WTC11 (cell line): Measurements from ENCODE around the gene TOB2. TPM values are rescaled to one million over a fixed set of nuclear protein-coding genes. Genes with fewer than 3 reads are reported as not detected.
A peak's percentile ranks its signal among the peaks of the same experiment; 100 is the strongest.

Source experiments
- ATAC-seq: fragments of 200-7000 bp; cut with Tn5 transposase; 2 replicates; pipeline ENCODE4 v1.10.0; 2021; ENCODE audit warnings: mild to moderate bottlenecking, moderate library complexity
- CTCF ChIA-PET: fragments of 300-600 bp; sonication (Branson Sonifier 250); formaldehyde crosslinking; loops from one replicate; lab custom pipeline; 2021; ENCODE audit warnings: antibody characterized with exemption; lab: Charles Lee
- POLR2A ChIA-PET: fragments of 350-600 bp; sonication (Branson Sonifier 250); formaldehyde crosslinking; loops from one replicate; lab custom pipeline; 2021; ENCODE audit warnings: antibody characterized with exemption; lab: Charles Lee
- DNase-seq: peaks from one replicate; pipeline ENCODE4 v3.0.0; 2021; ENCODE audit warnings: low spot score
- H3K27ac Mint-ChIP-seq: 2 replicates; pipeline ENCODE4 v1.8.0; 2021; ENCODE audit warnings: mixed read lengths
- H3K27me3 Mint-ChIP-seq: 2 replicates; pipeline ENCODE4 v1.8.0; 2021; ENCODE audit warnings: low read depth, mild to moderate bottlenecking, moderate library complexity, mixed read lengths
- H3K36me3 Mint-ChIP-seq: 2 replicates; pipeline ENCODE4 v1.8.0; 2021; ENCODE audit warnings: mixed read lengths
- H3K4me1 Mint-ChIP-seq: 2 replicates; pipeline ENCODE4 v1.8.0; 2022; ENCODE audit warnings: mixed read lengths
- H3K4me3 Mint-ChIP-seq: 2 replicates; pipeline ENCODE4 v1.8.0; 2021; ENCODE audit warnings: mild to moderate bottlenecking, moderate library complexity, mixed read lengths
- H3K9me3 Mint-ChIP-seq: 2 replicates; pipeline ENCODE4 v1.8.0; 2021; ENCODE audit warnings: mixed read lengths
- CBFB ChIP-seq: sonication (generic); formaldehyde crosslinking; IDR thresholded peaks from 2 replicates; pipeline ENCODE4 v1.8.1; 2022; ENCODE audit warnings: mild to moderate bottlenecking, low read depth, missing genetic modification reagents
- CREB1 ChIP-seq: sonication (generic); formaldehyde crosslinking; IDR thresholded peaks from 2 replicates; pipeline ENCODE4 v1.8.0; 2023; ENCODE audit warnings: mild to moderate bottlenecking, missing genetic modification reagents
- CREM ChIP-seq: sonication (generic); formaldehyde crosslinking; IDR thresholded peaks from 2 replicates; pipeline ENCODE4 v1.8.1; 2022; ENCODE audit warnings: mild to moderate bottlenecking, missing genetic modification reagents, moderate library complexity
- ESRRA ChIP-seq: sonication (generic); formaldehyde crosslinking; IDR thresholded peaks from 2 replicates; pipeline ENCODE4 v1.8.1; 2022; ENCODE audit warnings: mild to moderate bottlenecking, missing genetic modification reagents, borderline replicate concordance
- ETV6 ChIP-seq: sonication (generic); formaldehyde crosslinking; IDR thresholded peaks from 2 replicates; pipeline ENCODE4 v1.8.1; 2022; ENCODE audit warnings: mild to moderate bottlenecking, missing genetic modification reagents
- FOXK1 ChIP-seq: sonication (generic); formaldehyde crosslinking; IDR thresholded peaks from 2 replicates; pipeline ENCODE4 v1.8.0; 2022; ENCODE audit warnings: mild to moderate bottlenecking, moderate library complexity, missing genetic modification reagents
- GABPB1 ChIP-seq: sonication (generic); formaldehyde crosslinking; IDR thresholded peaks from 2 replicates; pipeline ENCODE4 v1.8.1; 2023; ENCODE audit warnings: mild to moderate bottlenecking, missing genetic modification reagents
- MYBL2 ChIP-seq: sonication (generic); formaldehyde crosslinking; IDR thresholded peaks from 2 replicates; pipeline ENCODE4 v1.8.1; 2023; ENCODE audit warnings: mild to moderate bottlenecking, moderate library complexity, missing genetic modification reagents
- NFYB ChIP-seq: sonication (generic); formaldehyde crosslinking; conservative IDR thresholded peaks from 2 replicates; pipeline ENCODE4 v1.8.0; 2022; ENCODE audit warnings: low read depth, missing genetic modification reagents
- NR2C2 ChIP-seq: sonication (generic); formaldehyde crosslinking; IDR thresholded peaks from 2 replicates; pipeline ENCODE4 v1.8.0; 2022; ENCODE audit warnings: mild to moderate bottlenecking, missing genetic modification reagents
- SMAD3 ChIP-seq: sonication (generic); formaldehyde crosslinking; IDR thresholded peaks from 2 replicates; pipeline ENCODE4 v1.8.0; 2022; ENCODE audit warnings: missing genetic modification reagents, mild to moderate bottlenecking, borderline replicate concordance
- SP1 ChIP-seq: sonication (generic); formaldehyde crosslinking; conservative IDR thresholded peaks from 2 replicates; pipeline ENCODE4 v1.8.1; 2022; ENCODE audit warnings: missing genetic modification reagents
- TEAD4 ChIP-seq: sonication (generic); formaldehyde crosslinking; IDR thresholded peaks from 2 replicates; pipeline ENCODE4 v1.8.0; 2022; ENCODE audit warnings: mild to moderate bottlenecking, missing genetic modification reagents
- TP53 ChIP-seq: sonication (generic); formaldehyde crosslinking; IDR thresholded peaks from 2 replicates; pipeline ENCODE4 v1.8.1; 2023; ENCODE audit warnings: mild to moderate bottlenecking, missing genetic modification reagents
- ZNF121 ChIP-seq: sonication (generic); formaldehyde crosslinking; IDR thresholded peaks from 2 replicates; pipeline ENCODE4 v1.8.0; 2023; ENCODE audit warnings: missing genetic modification reagents
- ZNF232 ChIP-seq: sonication (generic); formaldehyde crosslinking; IDR thresholded peaks from 2 replicates; pipeline ENCODE4 v1.8.0; 2022; ENCODE audit warnings: mild to moderate bottlenecking, missing genetic modification reagents
- ZNF263 ChIP-seq: sonication (generic); formaldehyde crosslinking; IDR thresholded peaks from 2 replicates; pipeline ENCODE4 v1.8.1; 2022; ENCODE audit warnings: low read depth, mild to moderate bottlenecking, moderate library complexity, missing genetic modification reagents
- total RNA-seq: library from RNA; stranded (reverse); gene quantifications from 3 replicates; pipeline ENCODE4 v1.2.3, GENCODE V29; 2021
- TF ChIP-seq, protein P1 (sequence below): sonication (generic); formaldehyde crosslinking; IDR thresholded peaks from 2 replicates; pipeline ENCODE4 v1.8.0; 2023; ENCODE audit warnings: missing genetic modification reagents, mild to moderate bottlenecking, borderline replicate concordance
- TF ChIP-seq, protein P2 (sequence below): sonication (generic); formaldehyde crosslinking; IDR thresholded peaks from 2 replicates; pipeline ENCODE4 v1.8.0; 2022; ENCODE audit warnings: mild to moderate bottlenecking, missing genetic modification reagents
- TF ChIP-seq, protein P3 (sequence below): sonication (generic); formaldehyde crosslinking; IDR thresholded peaks from 2 replicates; pipeline ENCODE4 v1.8.1; 2023; ENCODE audit warnings: mild to moderate bottlenecking, missing genetic modification reagents, moderate library complexity
- TF ChIP-seq, protein P4 (sequence below): sonication (generic); formaldehyde crosslinking; IDR thresholded peaks from 2 replicates; pipeline ENCODE4 v1.8.0; 2022; ENCODE audit warnings: mild to moderate bottlenecking, missing genetic modification reagents
- TF ChIP-seq, protein P5 (sequence below): sonication (generic); formaldehyde crosslinking; IDR thresholded peaks from 2 replicates; pipeline ENCODE4 v1.8.0; 2022; ENCODE audit warnings: mild to moderate bottlenecking, missing genetic modification reagents
- TF ChIP-seq, protein P6 (sequence below): sonication (generic); formaldehyde crosslinking; IDR thresholded peaks from 2 replicates; pipeline ENCODE4 v1.8.0; 2023; ENCODE audit warnings: mild to moderate bottlenecking, missing genetic modification reagents

The TOB2 gene
- total RNA-seq, 1 experiment from 2014 or later = 46.6 TPM

DNA sequence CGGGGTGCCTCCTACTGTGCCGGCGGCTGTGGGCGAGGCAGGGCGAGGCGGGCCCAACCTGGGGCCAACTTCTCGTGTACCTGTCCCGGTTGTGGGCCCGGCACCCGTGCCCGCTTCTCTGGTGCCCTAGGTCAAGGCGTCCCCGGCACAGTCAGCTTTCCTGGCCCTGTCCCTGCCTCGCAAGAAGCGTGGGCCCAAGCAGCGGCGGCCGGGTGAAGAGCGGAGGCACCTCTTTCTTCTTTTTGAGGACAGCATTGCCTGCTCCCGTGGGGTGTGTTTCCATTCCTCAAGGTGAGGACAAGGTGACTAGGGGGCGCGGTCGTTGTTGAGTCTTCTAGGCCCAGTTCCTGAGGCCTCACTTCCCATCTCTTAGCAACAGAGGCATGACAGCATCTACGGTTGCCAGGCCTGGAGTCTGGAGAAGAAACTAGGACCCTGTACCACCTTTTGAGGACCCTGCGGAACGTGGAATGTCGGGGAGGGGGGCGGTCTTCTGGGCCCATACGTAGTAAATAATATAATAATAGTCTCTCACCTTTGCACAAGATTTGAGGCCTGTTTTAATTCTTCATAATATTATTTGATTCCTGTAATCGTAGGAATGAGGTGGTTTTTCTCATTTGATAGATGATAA, 22.7 kb upstream of the TOB2 start (continued):
- TF ChIP-seq SP1 (CRISPR knock-in tag) (no peak), ZNF121 (CRISPR knock-in tag) (no peak)

DNA sequence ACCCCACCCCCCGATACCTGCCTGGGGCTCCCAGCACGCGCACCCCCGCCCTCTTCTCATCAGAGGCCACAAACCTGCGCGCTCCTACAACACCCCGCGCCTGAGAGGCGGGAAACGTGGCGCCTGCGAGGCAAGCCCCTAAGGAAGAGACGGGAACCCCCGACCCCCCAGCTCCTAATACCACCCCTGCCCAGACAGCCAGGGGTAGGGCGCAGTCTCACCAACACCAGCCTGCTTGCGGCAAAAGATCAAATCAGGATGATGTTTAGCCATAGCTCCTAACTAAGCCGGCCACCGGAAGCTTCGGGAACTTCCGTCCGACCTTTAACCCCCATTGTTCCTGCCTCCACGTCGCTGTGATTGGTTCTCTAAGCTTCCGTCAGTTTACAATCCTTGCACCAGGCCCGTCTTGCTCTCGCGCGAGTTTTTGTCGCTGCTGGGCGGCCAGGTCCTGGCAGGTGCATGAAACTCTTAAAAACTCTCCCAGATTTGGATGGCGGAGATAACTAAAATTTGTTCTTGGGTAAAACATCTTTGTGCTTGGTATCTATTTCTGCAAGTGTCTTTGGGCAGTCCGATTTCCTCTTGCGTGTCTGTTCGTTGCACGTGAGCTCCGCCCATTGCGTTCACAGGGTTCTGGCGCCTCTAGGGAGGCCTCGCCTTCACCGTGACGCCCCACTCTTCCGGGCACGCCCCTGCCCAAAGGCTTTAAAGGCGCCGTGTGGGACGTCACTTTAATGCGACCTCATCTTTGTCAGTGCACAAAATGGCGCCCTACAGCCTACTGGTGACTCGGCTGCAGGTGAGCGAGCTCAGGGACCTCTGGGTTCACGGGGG, 22.0 kb upstream of the TOB2 start, which contains the start of the genes ACO2 and PHF5A:
ACO2 (plus strand) TSS at position 737 of the 837 bp plus-strand sequence; CDS start at position 767, 30 bp downstream.
PHF5A (minus strand) TSS at position 312 of the 837 bp plus-strand sequence; CDS start at position 273, 39 bp downstream.
- Mint-ChIP-seq H3K36me3 (peaks cover 48% of the 10 kb centered on the region), H3K4me1 (peaks cover 25% of the 10 kb centered on the region), H3K27ac (peak within 1 kb of the TSS; percentile 100), H3K27me3 (no peaks in the 10 kb centered on the region; the same call in 1 of the 2 replicates), H3K4me3 (peak within 1 kb of the TSS; percentile 96), H3K9me3 (no peaks in the 10 kb centered on the region)
- ChIA-PET CTCF (interaction anchor here (0.5 to 2.4 kb wide), 20 partner anchors 10 to 222 kb away, joined by 3 to 26 read pairs (median 6); partner anchors contain the start of genes DESI1, POLR3H, TEF and TOB2), POLR2A (interaction anchor here (0.6 to 2.2 kb wide), 21 partner anchors 10 to 183 kb away, joined by 3 to 44 read pairs (median 4); partner anchors contain the start of genes DESI1, RANGAP1, TEF and TOB2)
- DNase-seq (peak; percentile 98), ATAC-seq (peak; percentile 94)
- peak; percentile 98 for TF ChIP-seq CREM
- TF ChIP-seq, protein P1, sequence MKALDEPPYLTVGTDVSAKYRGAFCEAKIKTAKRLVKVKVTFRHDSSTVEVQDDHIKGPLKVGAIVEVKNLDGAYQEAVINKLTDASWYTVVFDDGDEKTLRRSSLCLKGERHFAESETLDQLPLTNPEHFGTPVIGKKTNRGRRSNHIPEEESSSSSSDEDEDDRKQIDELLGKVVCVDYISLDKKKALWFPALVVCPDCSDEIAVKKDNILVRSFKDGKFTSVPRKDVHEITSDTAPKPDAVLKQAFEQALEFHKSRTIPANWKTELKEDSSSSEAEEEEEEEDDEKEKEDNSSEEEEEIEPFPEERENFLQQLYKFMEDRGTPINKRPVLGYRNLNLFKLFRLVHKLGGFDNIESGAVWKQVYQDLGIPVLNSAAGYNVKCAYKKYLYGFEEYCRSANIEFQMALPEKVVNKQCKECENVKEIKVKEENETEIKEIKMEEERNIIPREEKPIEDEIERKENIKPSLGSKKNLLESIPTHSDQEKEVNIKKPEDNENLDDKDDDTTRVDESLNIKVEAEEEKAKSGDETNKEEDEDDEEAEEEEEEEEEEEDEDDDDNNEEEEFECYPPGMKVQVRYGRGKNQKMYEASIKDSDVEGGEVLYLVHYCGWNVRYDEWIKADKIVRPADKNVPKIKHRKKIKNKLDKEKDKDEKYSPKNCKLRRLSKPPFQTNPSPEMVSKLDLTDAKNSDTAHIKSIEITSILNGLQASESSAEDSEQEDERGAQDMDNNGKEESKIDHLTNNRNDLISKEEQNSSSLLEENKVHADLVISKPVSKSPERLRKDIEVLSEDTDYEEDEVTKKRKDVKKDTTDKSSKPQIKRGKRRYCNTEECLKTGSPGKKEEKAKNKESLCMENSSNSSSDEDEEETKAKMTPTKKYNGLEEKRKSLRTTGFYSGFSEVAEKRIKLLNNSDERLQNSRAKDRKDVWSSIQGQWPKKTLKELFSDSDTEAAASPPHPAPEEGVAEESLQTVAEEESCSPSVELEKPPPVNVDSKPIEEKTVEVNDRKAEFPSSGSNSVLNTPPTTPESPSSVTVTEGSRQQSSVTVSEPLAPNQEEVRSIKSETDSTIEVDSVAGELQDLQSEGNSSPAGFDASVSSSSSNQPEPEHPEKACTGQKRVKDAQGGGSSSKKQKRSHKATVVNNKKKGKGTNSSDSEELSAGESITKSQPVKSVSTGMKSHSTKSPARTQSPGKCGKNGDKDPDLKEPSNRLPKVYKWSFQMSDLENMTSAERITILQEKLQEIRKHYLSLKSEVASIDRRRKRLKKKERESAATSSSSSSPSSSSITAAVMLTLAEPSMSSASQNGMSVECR (CRISPR knock-in tag) = 0 out of 2 replicates have a peak, but pooled peaks have one; percentile 91
- no peak for TF ChIP-seq ZNF121 (CRISPR knock-in tag)
- TF ChIP-seq, protein P2, sequence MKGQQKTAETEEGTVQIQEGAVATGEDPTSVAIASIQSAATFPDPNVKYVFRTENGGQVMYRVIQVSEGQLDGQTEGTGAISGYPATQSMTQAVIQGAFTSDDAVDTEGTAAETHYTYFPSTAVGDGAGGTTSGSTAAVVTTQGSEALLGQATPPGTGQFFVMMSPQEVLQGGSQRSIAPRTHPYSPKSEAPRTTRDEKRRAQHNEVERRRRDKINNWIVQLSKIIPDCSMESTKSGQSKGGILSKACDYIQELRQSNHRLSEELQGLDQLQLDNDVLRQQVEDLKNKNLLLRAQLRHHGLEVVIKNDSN (CRISPR knock-in tag) = no peak
- TF ChIP-seq, protein P3, sequence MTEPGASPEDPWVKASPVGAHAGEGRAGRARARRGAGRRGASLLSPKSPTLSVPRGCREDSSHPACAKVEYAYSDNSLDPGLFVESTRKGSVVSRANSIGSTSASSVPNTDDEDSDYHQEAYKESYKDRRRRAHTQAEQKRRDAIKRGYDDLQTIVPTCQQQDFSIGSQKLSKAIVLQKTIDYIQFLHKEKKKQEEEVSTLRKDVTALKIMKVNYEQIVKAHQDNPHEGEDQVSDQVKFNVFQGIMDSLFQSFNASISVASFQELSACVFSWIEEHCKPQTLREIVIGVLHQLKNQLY = no peak
- TF ChIP-seq TP53 = peak; percentile 79; the same call in 1 of the 2 replicates
- peak; percentile 71; the same call in 1 of the 2 replicates for TF ChIP-seq CREB1 (CRISPR knock-in tag)
- TF ChIP-seq ESRRA = peak; percentile 98
- TF ChIP-seq SP1 (CRISPR knock-in tag) = peak; percentile 98
- TF ChIP-seq, protein P4, sequence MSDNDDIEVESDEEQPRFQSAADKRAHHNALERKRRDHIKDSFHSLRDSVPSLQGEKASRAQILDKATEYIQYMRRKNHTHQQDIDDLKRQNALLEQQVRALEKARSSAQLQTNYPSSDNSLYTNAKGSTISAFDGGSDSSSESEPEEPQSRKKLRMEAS (CRISPR knock-in tag) = peak; percentile 78
- peak; percentile 61; the same call in 1 of the 2 replicates for TF ChIP-seq MYBL2 (CRISPR knock-in tag)
- TF ChIP-seq, protein P5, sequence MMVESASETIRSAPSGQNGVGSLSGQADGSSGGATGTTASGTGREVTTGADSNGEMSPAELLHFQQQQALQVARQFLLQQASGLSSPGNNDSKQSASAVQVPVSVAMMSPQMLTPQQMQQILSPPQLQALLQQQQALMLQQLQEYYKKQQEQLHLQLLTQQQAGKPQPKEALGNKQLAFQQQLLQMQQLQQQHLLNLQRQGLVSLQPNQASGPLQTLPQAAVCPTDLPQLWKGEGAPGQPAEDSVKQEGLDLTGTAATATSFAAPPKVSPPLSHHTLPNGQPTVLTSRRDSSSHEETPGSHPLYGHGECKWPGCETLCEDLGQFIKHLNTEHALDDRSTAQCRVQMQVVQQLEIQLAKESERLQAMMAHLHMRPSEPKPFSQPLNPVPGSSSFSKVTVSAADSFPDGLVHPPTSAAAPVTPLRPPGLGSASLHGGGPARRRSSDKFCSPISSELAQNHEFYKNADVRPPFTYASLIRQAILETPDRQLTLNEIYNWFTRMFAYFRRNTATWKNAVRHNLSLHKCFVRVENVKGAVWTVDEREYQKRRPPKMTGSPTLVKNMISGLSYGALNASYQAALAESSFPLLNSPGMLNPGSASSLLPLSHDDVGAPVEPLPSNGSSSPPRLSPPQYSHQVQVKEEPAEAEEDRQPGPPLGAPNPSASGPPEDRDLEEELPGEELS (CRISPR knock-in tag) = peak; percentile 53; the same call in 1 of the 2 replicates
- no peak for TF ChIP-seq TEAD4 (CRISPR knock-in tag)
- TF ChIP-seq ZNF263 (CRISPR knock-in tag) = no peak
- 0 out of 2 replicates have a peak, but pooled peaks have one; percentile 66 for TF ChIP-seq SMAD3 (CRISPR knock-in tag)
- TF ChIP-seq CBFB (CRISPR knock-in tag) = 0 out of 2 replicates have a peak, but pooled peaks have one; percentile 54
- TF ChIP-seq ZNF232 (CRISPR knock-in tag) = peak; percentile 61; the same call in 1 of the 2 replicates
- peak; percentile 87 for TF ChIP-seq NR2C2 (CRISPR knock-in tag)
- TF ChIP-seq NFYB (CRISPR knock-in tag) = peak; percentile 97
- peak; percentile 28; the same call in 1 of the 2 replicates for TF ChIP-seq GABPB1
- peak; percentile 37; the same call in 1 of the 2 replicates for TF ChIP-seq ETV6 (CRISPR knock-in tag)
- TF ChIP-seq, protein P6, sequence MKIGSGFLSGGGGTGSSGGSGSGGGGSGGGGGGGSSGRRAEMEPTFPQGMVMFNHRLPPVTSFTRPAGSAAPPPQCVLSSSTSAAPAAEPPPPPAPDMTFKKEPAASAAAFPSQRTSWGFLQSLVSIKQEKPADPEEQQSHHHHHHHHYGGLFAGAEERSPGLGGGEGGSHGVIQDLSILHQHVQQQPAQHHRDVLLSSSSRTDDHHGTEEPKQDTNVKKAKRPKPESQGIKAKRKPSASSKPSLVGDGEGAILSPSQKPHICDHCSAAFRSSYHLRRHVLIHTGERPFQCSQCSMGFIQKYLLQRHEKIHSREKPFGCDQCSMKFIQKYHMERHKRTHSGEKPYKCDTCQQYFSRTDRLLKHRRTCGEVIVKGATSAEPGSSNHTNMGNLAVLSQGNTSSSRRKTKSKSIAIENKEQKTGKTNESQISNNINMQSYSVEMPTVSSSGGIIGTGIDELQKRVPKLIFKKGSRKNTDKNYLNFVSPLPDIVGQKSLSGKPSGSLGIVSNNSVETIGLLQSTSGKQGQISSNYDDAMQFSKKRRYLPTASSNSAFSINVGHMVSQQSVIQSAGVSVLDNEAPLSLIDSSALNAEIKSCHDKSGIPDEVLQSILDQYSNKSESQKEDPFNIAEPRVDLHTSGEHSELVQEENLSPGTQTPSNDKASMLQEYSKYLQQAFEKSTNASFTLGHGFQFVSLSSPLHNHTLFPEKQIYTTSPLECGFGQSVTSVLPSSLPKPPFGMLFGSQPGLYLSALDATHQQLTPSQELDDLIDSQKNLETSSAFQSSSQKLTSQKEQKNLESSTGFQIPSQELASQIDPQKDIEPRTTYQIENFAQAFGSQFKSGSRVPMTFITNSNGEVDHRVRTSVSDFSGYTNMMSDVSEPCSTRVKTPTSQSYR = peak; percentile 60; the same call in 1 of the 2 replicates
- peak; percentile 77 for TF ChIP-seq FOXK1 (CRISPR knock-in tag)
